C1 segment of cervical spinal cord (tissue), 14 donors: ENCODE measurements around the gene EDIL3.
"Not testable (repeated sequence)": the region's sequence is repeated elsewhere in the genome, so short reads cannot be mapped to it uniquely, and the experiment has no call there.

Experiments
- DNase-seq, 14 donors: peaks; one replicate each; lab custom pipeline; 2025; lab: John Stamatoyannopoulos, UW

EDIL3 gene

DNA sequence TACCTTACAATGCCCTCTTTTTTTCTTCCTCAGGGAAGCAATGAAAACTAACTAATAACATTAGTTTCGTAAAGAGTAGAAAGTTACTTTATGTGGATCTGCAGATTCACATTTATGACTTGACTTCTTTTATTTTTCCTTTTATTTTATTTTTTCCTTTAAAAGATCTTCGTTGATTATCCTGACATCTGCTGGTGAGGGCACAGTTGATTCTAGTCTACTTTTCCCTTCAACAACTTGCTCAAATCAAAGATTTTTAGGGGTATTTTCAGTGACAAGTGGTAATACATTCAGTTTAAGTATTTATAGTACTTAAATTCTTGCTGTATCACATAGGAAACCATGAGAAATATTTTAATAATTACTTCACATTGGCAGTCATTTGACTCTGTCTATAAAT, 4.9 kb downstream of the EDIL3 start:
- no peak for DNase-seq

DNA sequence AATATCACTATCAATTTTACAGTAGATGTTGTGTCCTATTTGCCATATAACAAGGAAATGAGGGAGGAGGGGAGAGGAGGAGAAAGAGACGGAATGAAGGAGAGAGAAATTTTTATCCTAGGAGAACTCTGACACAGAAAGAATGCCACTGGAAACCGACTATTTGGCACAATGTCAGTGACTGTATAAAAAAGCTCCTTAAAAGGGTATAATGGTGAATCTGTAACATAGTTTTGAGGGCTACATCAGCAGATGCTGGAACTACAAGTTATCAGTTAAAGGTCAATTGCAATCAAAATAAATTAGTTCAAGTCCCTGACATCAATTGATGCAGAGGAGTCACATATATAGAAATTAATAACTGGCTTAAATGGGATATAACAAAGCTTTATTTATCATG, 5.7 kb downstream of the EDIL3 start:
- DNase-seq: no peak

DNA sequence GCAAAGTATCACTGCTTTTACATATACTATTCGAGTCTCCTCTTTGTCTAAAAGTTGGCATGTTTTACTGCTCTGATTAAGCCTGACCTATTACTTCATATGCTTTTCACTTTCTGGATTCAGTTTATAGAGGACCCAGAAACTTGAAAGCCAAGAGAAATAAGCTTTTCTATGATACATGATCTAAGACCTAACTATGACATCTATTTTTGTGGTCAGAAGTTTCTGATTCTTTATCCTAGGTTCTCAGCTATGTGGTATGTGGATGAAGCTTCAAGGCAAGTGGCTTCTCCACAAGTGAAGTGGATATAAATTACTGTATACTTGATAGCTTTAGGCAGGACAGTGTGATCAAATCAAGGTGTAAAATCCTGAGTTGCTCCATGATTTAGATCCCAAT, 6.3 kb downstream of the EDIL3 start:
- no peak for DNase-seq

DNA sequence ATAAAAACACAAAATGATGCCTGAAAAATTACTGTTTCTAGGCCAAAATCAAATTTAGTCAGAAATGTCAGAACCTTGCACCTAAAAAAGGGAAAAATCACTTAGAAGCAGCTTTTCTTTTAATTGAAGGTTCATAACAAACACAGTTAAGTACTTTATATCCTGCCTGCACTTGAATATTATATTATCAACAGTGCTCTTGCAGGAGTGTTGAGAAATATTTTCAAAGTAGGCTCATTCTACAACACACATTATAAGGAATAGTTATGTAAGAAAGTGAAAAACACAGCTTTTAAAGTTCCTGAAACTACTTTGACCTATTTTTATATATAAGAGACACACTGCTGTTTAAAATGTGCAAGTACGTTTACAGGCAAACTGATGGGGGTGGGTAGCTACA, 8.3 kb downstream of the EDIL3 start:
- no peak for DNase-seq

DNA sequence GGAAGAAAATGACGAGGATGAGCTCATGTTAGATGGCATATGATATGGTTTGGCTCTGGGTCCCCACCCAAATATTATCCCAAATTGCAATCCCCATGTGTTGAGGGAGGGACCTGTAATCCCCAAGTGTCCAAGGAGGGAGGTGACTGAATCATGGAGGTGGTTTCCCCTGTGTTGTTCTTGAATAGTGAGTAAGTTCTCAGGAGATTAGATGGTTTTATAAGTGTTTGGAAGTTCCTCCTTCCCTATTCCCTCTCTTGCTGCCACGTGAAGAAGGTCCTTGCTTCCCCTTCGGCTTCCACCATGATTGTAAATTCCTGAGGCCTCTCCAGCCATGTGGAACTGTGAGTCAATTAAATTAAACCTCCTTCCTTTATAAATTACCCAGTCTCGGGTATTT, 10.1 kb downstream of the EDIL3 start:
- no peak for DNase-seq

DNA sequence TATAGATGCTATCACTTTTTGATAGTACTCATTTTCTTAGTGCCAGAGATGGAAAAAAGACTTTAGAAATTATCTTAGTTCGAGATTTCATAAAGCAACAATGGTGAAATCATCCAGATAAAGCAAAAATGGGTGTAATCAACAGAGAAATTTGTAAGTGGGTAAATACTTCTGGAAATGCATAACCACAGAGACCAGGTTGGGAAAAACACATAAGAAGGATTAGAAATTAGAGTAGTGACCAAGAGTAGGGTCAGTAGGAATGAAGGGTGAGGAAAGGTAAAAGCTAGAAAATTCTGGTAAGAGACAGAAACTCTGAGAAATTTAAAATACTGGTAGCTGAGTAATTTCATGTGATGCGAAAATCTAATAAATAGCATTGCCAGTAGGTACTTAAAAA, 11.2 kb downstream of the EDIL3 start:
- DNase-seq: no peak

DNA sequence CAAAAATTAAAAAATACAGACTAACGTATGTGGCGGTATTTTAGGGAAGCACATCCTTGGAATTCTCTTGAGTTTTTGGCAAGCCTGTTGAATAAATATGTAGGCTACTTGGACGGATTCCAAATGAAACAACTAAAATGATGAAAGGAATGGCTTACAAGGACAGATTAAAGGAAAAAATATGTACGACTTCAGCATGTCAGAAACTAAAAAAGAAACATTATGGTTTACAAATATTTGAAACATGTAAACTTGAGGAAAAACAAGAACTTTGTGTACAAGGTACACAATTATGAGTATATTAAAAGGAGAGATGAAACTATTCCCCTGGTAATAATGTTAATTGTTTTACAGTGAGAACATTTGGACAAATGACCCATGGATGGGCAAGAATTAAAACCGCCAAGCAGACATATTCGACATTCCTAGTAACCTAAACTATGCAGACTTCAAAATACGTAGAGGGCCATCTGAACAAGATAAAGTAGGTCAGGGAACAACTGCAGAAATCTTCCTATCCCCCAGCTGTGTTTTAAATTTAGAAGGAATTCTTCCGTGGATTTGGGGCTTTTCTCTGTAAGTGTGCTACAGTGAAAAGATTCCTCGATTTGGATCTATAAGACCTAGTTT, 12.5 kb downstream of the EDIL3 start:
- DNase-seq: no peak

DNA sequence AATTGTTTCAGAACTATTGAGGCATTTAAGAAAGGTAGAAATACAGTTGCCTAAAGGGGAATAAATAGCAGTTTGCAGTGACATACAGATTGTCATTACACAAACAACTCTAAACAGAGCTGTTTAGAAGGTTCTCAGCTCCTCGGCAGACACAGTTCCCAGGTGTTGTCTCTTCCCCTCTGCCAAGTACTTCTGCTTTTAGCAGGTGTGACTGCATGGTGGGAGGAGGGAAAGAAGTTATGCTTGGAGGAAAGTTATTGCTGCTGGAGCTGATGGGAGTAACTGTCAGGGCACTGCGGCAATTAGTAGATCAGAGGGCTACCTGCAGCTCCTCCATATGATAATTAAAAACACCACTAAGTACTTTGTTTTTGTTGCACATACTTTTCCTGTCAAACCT, 14.5 kb downstream of the EDIL3 start:
- no peak for DNase-seq

DNA sequence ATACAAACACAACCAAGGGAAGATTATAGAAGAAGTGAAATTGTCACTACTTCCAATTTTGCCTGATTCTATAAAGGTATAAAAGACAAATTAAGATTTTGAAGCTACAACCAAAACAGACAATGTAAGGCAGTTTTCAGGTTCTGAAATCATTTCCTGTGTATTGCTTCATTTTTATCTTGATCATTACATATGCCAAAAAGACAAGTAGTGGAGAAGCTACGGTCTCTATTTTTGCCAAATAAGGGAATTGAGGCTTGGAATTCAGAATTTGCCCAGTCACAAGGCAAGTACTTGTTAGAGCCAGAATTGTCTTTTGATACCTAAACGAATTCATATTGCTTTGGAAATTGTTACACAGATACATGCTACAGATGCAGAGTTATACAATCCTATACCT, 20.6 kb downstream of the EDIL3 start:
- DNase-seq: no peak

DNA sequence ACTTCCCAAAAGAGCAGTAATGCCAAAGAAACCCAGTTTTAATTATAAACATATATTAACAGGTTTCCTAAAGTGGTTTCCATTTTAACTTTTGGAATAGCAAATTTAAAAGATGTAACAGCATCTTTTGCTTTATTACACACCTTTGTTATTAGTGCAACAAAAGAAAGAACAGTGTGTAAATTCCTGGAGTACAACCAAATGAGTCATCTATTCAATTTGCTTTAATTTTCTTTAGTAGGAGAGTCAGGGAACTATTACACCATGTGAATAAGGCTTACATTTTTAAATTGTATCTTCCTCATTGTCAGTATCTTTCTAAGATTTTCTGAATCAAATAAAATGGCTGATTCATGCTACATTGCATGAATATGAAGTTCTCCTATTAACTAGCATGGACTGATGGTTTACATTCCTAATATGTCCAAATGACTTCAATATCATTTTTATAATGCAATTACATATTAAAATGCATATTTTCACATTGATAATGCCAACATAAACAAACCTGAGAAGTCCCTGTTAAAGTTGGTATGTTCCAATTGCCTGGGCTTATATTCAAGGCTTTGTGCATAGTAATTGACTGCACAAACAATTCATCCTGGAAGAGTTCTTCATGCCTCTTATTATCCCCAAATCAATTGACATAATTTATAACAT, 22.5 kb downstream of the EDIL3 start:
- no peak for DNase-seq

DNA sequence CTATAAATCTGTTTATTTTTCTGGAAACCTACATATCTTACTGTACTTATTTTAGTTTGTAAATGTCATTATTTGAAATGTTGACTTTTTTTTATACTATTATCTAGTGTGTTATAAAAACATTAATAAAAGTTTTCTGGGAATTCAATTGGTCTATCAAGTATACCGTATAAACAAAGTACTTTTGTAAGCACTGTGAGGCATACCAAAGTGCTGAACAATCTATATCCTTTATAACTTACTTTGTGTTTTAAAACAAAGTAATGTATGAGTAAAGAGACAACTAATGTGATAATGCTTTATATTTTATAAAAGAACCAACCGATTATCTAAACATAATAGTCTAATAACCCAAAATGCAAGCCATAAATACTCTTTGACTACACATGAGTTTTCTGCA, 23.1 kb downstream of the EDIL3 start:
- no peak for DNase-seq

DNA sequence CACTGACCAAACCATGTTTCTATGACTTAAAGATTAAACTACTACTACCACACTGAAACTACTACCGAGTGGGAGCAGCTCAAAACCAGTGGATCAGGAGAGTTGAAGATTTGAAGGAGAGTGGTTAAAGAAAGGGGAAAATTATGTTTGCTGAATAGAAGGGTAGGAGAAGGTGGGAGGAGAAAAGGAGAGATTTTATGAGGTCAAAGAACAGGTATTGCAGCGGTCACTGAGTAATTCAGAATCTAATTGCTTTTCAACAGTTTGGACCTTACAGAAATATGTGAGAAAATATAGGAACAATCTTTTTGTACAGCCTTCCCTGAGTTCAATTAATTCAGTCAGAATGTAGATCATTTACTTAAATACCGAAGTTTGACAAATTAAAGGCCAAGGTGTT, 24.6 kb downstream of the EDIL3 start:
- no peak for DNase-seq

DNA sequence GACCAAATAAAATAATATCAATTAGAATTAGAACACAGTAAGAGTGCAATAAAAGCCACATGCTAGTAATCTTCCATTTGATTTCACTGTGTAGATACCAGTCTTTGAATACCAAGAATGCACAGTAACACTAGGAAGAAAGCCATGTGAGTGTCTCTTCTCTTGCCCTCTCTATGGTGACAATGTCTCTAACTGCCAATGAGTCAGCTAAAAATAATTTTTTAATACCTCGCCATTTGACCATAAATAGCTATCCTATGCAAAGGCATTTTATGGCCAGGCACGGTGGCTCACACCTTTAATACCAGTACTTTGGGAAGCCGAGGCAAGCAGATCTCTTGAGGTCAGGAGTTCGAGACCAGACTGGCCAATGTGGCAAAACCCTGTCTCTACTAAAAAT, 30.6 kb downstream of the EDIL3 start:
- DNase-seq: no peak

DNA sequence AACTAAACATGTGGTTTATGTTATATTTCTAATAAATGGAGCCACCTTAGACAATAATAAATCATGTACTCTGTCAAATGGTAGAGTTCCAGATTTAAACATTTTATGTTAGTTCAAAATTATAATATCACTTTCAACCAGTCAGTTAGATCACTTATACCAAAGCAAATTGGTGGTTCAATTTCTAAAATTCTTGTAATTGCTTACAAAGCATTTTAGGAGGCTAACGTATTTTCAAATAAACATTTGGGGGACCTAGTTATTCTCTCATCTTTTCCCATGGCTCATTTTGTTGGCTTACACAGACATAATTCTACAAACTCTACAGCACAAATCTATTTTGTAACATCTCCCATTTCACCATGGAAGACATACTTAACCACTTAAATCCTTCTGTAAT, 39.9 kb downstream of the EDIL3 start:
- DNase-seq: no peak

DNA sequence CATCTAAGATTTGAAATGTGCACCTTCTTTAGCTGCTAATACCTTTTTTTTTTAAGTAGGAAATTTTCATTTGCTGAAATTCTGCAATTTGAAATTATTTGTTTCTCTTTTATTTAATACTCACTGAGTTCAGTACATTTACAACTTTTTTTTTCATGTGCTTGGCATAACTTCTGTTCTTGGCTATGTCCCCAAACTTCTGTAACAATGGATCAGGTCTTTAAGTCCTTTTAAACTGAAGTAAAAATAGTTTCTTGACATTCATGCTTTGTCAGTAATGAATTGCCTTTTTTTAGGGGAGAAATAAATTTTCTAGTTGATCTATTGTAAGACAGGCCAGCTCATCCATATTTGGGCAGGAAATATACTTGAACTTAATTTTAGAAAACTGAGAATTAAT, 41.5 kb downstream of the EDIL3 start:
- no peak for DNase-seq

DNA sequence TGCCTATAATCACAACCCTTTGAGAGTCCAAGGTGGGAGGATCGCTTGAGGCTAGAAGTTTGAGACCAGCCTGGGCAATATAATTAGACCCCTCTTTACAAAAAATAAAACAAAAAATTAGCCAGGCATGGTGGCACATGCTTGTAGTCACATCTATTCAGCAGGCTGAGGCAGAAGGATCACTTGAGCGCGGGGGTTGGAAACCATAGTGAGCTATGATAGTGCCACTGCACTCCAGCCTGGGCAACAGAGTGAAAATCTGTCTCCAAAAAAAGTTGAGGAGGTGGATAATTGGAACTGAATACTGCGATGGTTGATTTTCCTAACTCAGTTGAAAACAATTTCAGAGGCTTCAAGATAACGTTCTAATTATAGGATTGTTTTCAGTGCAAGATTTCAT, 52.6 kb downstream of the EDIL3 start:
- DNase-seq: no peak

DNA sequence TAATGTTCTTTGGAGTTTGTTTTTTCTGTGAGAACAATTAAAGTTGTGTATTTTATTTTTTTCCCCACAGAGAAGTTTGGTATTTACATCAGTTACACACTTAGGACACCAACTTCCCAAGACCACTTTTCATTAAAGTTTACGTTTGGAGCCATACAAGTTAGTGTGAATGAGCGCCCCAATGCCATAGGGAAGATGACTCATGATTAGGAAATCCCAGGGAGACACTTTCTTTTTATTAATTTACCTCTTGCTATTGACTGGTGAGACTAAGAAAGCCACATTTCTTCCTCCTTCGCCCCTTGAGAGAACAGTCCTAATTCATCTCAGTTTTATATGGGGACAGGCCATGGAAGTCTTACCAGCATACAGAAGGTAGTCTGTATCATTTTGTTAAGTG, 57.1 kb downstream of the EDIL3 start:
- DNase-seq: no peak

DNA sequence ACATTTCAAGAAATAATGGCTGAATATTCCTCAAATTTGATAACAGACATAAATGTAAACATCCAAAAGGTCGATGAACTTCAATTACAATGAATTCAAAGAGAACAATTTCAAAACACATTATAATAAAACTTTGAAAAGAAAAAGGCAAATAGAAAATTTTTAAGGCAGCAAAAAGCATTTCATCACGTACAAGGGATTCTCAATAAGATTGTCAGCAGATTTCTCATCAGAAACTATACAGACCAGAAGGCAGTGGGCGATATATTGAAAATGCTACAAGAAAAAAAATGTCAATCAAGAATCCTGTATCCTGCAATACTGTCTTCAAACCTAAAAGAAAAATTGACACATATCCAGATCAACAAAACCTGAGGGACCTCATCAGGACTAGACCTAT, 62.0 kb downstream of the EDIL3 start:
- no peak for DNase-seq

DNA sequence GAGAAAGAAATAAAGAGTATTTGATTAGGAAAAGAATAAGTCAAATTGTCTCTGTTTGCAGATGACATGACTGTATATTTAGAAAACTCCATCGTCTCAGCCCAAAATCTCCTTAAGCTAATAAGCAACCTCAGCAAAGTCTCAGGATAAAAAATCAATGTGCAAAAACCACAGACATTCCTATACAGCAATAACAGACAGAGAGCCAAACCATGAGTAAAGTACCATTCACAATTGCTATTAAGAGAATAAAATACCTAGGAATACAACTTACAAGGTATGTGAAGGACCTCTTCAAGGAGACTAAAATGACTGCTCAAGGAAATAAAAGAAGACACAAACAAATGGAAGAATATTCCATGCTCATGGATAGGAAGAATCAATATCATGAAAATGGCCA, 66.9 kb downstream of the EDIL3 start:
- not testable (repeated sequence) for DNase-seq

DNA sequence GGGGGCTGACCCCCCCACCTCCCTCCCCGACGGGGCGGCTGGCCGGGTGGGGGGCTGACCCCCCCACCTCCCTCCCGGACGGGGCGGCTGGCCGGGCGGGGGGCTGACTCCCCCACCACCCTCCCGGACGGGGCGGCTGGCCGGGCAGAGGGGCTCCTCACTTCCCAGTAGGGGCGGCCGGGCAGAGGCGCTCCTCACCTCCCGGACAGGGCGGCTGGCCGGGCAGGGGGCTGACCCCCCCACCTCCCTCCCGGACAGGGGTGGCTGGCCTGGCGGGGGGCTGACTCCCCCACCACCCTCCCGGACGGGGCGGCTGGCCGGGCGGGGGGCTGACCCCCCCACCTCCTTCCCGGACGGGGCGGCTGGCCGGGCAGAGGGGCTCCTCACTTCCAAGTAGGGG, 72.4 kb downstream of the EDIL3 start:
- not testable (repeated sequence) for DNase-seq

DNA sequence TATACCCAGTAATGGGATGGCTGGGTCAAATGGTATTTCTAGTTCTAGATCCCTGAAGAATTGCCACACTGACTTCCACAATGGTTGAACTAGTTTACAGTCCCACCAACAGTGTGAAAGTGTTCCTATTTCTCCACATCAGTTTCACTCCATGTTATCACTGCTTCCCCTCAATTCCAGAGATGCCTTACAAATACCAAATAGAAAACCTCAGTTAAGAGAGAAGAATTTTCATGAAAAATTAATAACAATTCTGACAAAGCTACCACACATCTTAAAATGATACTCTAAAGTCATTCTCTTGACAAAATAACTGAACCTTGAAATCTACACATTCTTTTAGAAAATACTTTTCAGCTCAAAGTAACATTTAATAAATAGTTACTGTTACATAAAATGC, 74.8 kb downstream of the EDIL3 start:
- DNase-seq: not testable (repeated sequence)

DNA sequence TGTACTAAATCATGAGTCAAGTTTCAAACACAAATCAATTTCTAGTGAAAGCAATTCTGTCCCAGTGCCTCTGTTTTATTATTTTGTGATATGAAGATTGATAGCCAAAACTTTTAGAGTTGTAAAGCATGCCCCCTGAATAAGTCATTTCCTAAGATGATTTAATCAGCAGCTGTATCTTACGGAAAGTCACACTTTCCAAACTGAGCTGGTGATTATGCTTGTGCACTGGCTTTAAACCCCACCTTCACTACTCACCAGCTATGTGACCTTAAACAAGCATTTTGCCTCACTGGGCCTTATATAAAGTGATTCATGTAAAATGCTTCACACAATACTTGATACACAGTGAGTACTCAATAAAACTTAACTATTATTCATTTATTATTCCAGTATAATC, 78.1 kb downstream of the EDIL3 start:
- no peak for DNase-seq

DNA sequence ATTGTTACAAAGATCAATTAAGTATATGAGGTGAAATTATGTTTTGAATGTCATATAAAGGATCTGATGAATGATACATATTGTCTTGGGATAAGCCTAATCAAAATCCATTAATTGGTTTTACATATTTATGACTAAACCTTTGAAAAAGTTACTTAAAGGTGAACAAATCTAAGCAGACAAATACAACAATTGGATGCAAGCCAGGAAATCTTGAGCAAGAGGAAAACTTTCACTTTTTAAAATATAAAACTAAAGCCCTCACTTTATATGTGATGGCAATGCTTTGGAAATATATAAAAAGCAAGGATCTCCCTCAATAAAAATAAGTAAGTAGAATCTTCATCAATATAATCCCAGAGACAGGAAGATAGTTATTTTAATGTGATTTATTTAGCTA, 80.1 kb downstream of the EDIL3 start:
- no peak for DNase-seq

DNA sequence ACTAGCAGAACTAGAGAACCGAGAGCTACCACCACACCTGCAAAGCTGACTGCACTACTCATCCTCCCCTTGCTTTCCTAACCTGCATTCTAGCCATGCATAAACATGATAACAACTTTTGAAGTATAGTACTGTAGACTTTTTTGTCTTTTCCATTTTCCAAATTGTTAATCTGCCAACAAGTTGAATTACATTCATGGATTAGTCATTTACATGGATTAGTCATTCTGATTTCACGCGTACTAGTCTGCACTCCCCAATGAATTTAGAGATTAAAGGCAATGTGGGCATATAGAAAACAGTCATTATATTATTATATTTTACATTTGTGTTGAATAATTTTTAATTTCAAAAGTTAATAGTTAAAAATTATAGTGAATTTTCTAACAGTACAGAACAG, 81.4 kb downstream of the EDIL3 start:
- DNase-seq: no peak
